ENCODE results near the gene KRT2. TPM values are rescaled to one million over a fixed set of nuclear protein-coding genes. Genes with fewer than 3 reads are reported as not detected.

The KRT2 gene
- total RNA-seq, 1 donor from 2014 or later, result not detected

GRCh38 chr12:52605542-52605941, 46.5 kb downstream of the KRT2 start:
- no peaks in the 10 kb centered on the region for H3K4me1 Mint-ChIP-seq
- H3K27me3 Mint-ChIP-seq (ENCODE audit: low read depth), result peaks cover 41% of the 10 kb centered on the region
- H3K9me3 Mint-ChIP-seq, result no peaks in the 10 kb centered on the region
- H3K27ac Mint-ChIP-seq (ENCODE audit: unreplicated experiment), result no peak overlapping the region
- TF ChIP-seq CTCF (conservative IDR thresholded peaks at IDR 0.05), result no peak
- H3K4me3 Mint-ChIP-seq, result no peak overlapping the region
- no peaks in the 10 kb centered on the region for H3K36me3 Mint-ChIP-seq (ENCODE audit: low read depth)
- no peak for DNase-seq (ENCODE audit: low read depth, low spot score)

- DNase-seq (ENCODE audit: low read depth, low spot score), result no peak
- no peak for TF ChIP-seq CTCF (conservative IDR thresholded peaks at IDR 0.05)
- no peaks in the 10 kb centered on the region for H3K4me1 Mint-ChIP-seq
- H3K9me3 Mint-ChIP-seq, result no peaks in the 10 kb centered on the region
- no peak overlapping the region for H3K4me3 Mint-ChIP-seq
- no peaks in the 10 kb centered on the region for H3K36me3 Mint-ChIP-seq (ENCODE audit: low read depth)
- H3K27ac Mint-ChIP-seq (ENCODE audit: unreplicated experiment), result no peak overlapping the region
- H3K27me3 Mint-ChIP-seq (ENCODE audit: low read depth), result peaks cover 43% of the 10 kb centered on the region
These were observed 47.2 kb downstream of the KRT2 start for GRCh38 chr12:52604859-52605258.

GRCh38 chr12:52603314-52603713, 48.7 kb downstream of the KRT2 start:
- Mint-ChIP-seq H3K27ac (ENCODE audit: unreplicated experiment) (no peak overlapping the region), H3K9me3 (no peaks in the 10 kb centered on the region), H3K36me3 (ENCODE audit: low read depth) (no peaks in the 10 kb centered on the region), H3K4me1 (no peaks in the 10 kb centered on the region), H3K27me3 (ENCODE audit: low read depth) (peaks cover 44% of the 10 kb centered on the region), H3K4me3 (no peak overlapping the region)
- DNase-seq (ENCODE audit: low read depth, low spot score), result no peak
- no peak for TF ChIP-seq CTCF (conservative IDR thresholded peaks at IDR 0.05)

GRCh38 chr12:52602552-52602951, 49.5 kb downstream of the KRT2 start:
- Mint-ChIP-seq H3K4me3 (no peak overlapping the region), H3K9me3 (no peaks in the 10 kb centered on the region), H3K4me1 (no peaks in the 10 kb centered on the region), H3K27ac (ENCODE audit: unreplicated experiment) (no peak overlapping the region), H3K36me3 (ENCODE audit: low read depth) (no peaks in the 10 kb centered on the region), H3K27me3 (ENCODE audit: low read depth) (peaks cover 45% of the 10 kb centered on the region)
- no peak for DNase-seq (ENCODE audit: low read depth, low spot score)
- TF ChIP-seq CTCF (conservative IDR thresholded peaks at IDR 0.05), result no peak

DNA sequence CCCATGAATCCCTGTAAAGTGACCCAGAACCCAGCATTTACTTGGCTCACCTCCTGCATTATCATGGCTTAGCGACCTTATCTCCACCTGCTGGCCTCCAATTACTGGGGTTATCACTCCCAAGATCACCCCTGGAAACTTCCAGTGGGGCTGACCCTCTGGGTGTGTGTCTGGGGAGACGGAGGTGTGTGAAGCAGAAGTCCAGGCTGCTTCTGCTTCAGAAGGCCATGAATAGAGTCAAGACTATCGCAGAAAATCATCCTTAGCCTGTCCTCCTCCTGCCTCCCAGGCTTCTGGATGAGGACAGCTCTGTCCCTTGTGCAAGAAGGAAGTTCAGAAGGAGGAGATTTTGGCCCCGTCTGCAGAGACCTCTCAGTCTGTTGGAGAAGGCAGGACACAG, 50.3 kb downstream of the KRT2 start:
- no peak overlapping the region for H3K27ac Mint-ChIP-seq (ENCODE audit: unreplicated experiment)
- H3K4me3 Mint-ChIP-seq, result no peak overlapping the region
- TF ChIP-seq CTCF (conservative IDR thresholded peaks at IDR 0.05), result no peak
- no peaks in the 10 kb centered on the region for H3K36me3 Mint-ChIP-seq (ENCODE audit: low read depth)
- peaks cover 42% of the 10 kb centered on the region for H3K27me3 Mint-ChIP-seq (ENCODE audit: low read depth)
- H3K4me1 Mint-ChIP-seq, result no peaks in the 10 kb centered on the region
- H3K9me3 Mint-ChIP-seq, result no peaks in the 10 kb centered on the region
- DNase-seq (ENCODE audit: low read depth, low spot score), result no peak

Data from neural crest cell (in vitro differentiated cells).